Right lung (tissue), 5 donors: Measurements from ENCODE around the gene KIF21B. TPM values are rescaled to one million over a fixed set of nuclear protein-coding genes. Genes with fewer than 3 reads are reported as not detected.

ENCODE experiments used
- DNase-seq, 2 donors: peaks; one replicate each; pipeline ENCODE4 v3.0.0-alpha.2; 2013
- polyA plus RNA-seq, 5 donors: library from polyadenylated mRNA; unstranded; fragments of 120-200 nt; gene quantifications; one replicate each; pipeline versions ENCODE4 v1.2.1 to v1.2.3, GENCODE V29; 2013; ENCODE audit warnings: inconsistent platforms in 1 of 5, low replicate concordance in 1 of 5; ENCODE audit not compliant: insufficient read length in 5 of 5, insufficient read depth in 1 of 5

The KIF21B gene
- polyA plus RNA-seq, 5 donors, result 6.8 to 13.8 (median 9.8) TPM

DNA sequence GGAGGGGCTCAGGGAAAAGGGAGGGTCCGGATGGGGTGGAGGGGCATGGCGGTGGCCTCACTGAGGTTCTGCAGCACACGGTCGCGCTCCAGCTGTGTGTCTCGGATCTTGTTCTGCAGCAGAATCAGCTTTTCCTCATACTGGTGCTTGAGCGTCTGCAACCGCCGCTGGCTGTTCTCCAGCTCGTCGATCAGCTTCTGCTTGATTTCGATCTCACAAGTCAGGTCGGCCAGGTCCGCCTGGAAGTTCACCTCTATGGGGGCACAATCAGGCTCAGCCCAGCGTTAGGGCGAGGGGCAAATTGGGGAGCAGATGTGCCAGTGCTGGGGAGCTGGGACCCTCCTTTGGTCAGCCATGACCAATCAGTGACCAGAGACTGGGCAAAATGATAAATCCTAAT, 25.2 kb downstream of the KIF21B start:
- DNase-seq, result no peak

- no peak for DNase-seq
These were observed 31.0 kb downstream of the KIF21B start for GRCh38 chr1:200992382-200993048.

GRCh38 chr1:200991097-200991614, 32.4 kb downstream of the KIF21B start:
- DNase-seq, result no peak

- no peak for DNase-seq
These were observed 33.4 kb downstream of the KIF21B start for GRCh38 chr1:200990114-200990513.

DNA sequence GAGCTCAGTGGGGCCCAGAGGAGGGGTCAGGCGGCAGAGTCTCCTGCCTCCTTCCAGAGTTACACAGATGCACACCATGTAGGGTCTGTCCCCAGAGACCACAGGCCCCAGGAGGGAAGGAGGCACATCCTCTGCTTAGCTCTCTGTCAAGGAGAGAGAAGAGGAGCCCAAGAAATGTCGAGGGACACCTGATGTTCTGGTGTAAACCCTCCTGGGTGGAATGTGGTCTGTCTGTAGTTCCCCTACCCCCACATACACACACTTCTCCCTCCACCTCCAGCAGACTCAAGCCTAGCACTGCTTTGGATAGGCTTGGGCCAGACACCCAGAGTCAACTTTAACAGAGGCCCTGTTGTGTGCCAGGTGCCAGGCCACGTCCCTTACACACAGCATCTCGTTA, 34.2 kb downstream of the KIF21B start:
- DNase-seq, result no peak

DNA sequence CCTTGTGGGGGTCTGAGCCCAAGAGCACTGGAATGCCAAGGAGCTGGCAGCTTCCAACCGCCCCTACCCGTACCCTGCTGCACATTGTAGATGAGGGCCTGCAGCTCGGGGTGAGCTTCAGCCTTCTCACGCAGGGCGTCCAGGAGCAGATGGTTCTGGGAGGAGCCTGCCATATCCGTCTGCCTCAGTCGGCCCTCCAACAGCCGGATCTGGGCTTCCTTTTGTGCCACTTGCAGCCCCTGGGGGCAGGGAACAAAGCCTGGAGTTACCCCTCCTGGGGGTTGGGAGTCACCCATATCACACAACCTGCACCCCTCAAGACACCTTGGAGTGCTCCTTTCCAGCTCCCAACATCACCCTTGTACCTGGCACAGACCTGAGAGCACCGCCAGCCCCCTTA, 34.8 kb downstream of the KIF21B start:
- no peak for DNase-seq

DNA sequence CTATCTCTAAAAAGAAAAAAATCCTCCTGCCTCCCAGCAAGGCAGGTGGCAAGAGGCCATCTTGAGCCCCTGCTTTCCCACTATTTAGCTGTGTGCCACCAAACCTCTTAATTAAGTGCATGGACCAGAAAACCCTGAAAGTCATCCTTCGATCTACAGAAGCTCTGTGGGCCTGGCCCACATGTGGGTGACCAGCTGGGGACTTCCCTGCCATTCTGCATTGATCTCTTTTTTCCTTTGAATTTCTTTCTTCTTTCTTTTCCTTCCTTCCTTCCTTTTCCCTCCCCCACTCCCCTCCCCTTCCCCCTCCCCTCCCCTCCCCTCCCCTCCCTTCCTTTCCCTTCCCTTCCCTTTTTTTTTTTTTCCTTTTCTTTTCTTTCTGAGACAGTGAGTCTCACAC, 38.0 kb downstream of the KIF21B start:
- DNase-seq, result no peak

DNA sequence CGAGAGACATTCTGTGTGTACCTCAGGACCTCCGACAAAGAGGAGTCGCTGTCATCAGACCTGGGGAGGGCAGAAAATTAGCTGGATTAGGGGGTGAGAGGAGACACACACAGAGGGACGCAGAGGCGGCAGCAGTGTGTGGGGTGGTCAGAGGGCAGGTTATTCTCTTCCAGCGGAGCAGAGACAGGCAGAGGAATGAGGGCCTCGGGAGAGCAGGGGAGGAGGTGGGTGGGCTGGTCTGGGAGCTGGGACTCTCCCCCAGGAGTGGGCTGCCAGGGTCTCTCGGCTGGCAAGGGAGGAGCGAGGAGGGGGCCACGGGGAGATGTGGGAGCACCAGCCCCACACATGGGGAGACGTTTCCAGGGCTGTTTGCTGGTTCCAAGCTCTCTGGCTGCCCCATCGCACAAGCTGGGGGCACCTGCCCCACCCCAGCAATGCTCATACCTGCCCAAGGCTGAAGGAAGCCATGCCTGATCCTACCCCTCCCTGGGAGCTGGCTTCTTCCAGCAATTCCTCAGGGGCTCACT, 40.4 kb downstream of the KIF21B start:
- no peak for DNase-seq

DNA sequence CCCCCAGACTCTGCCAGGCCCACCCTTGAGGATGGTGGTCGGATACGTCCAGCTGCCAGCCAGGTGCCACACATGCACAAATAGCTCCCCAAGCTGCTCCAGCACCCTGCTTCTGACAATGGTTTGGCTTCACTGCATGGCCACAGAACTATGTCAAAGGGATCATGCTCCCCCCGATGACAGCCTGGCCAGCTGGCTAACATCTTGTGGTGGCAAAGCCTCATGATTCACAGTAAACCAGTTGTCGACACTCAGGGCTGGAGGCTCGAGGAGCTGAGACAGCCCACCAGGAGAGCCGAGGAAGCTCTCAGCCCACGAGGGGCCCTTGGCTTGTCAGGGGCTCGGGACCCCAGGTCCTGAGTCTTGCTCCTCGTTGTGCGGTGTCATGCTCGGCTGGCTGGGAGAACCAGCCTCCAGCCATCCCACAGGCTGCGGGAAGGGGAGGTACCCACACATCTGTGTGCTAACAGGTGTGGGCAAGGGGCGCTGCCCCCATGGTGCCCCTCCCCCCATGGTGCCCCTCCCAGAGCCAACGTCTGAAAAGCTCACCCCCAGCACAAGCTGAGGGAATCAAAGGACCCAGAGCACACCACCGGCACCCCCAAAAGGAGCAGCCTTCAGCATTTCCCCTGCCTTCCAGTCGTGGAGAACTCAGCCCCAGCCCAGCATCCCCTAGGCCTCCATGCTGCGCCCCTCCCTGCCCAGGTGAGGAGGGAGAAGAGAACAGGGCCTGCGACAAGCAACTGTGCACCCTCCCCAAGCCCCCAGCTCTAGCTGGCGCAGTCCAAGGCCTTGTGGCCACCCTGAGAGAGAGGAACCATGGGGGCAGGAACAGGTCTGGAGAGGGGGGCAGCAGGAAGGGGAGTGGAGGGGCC, 41.2 kb downstream of the KIF21B start:
- no peak for DNase-seq

- no peak for DNase-seq
These were observed 42.2 kb downstream of the KIF21B start for GRCh38 chr1:200981278-200981677.

GRCh38 chr1:200980873-200981272, 42.6 kb downstream of the KIF21B start:
- DNase-seq, result no peak

DNA sequence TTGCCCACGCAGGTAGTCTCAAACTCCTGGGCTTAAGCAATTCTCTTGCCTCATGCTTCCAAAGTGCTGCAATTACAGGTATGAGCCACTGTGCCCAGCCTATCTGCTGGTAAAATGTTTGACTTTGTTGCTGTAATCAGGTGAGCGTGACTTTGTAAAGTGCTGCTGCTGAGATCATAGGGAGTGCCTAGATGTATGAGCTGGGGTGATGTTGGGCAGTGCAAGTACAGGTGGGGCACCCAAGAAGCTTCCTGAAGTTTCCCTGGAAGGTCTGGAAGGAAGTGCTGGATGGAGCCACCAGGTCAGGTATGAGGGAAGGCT, 43.1 kb downstream of the KIF21B start:
- no peak for DNase-seq

- DNase-seq, result no peak
These were observed 43.7 kb downstream of the KIF21B start for GRCh38 chr1:200979574-200980451.

DNA sequence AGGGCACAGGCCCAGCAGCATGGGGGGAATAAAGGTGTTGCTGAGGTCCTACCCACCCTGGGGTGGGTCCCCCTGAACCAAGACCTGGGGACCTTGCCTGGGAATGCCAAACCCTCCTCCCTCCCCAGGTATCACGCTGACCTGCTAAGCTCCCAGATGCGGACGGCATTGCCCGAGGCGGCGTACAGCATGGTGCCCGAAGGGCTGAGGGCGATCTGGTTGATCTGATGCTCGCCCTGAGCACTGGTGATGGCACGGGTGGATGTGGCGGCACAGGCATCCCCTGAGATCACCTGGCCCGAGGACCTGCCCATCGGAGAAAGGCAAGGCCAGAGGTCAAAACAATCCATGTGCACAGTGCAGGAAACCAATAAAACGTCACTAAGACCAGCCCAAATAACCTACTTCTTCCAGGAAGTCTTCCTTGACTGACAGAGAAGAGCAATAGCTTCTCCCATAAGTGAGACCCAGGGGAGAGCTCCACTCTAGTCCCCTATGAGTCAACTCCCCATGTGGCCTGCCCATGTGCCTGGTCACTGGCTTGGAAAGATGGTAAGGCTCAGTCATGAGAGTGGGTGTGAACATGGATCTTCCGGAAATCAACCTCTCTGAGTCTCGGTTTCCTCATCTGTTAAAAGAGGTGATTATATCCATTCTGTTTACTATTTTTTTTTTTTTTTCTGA, 46.3 kb downstream of the KIF21B start:
- DNase-seq, result no peak

- no peak for DNase-seq
These were observed 46.9 kb downstream of the KIF21B start for GRCh38 chr1:200976634-200977033.

DNA sequence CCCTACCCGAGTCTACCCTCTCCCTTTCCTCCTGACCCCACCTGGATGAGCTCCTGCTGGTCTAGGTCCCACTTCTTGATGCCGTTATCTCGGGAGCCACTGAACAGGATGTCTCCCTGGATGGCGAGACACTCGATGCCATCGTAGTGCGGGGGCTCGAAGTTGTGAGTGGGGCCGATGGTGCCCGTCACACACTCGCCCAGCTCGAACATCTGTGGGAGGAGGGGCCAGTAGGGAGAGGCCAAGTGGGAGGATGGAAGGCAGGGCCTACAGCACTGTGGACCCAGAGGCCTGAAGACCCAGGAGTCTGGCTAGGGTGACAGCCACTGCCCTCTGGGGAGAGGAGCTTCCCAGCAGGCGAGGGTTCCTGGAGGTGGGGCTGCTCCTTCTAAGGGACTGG, 48.1 kb downstream of the KIF21B start:
- no peak for DNase-seq

- no peak for DNase-seq
These were observed 48.8 kb downstream of the KIF21B start for GRCh38 chr1:200974711-200975110.

GRCh38 chr1:200973937-200974657, 49.4 kb downstream of the KIF21B start:
- DNase-seq, result no peak

GRCh38 chr1:200972985-200973742, 50.4 kb downstream of the KIF21B start:
- DNase-seq, result no peak
